NCI-H226 (cell line): ENCODE measurements around the gene P2RX2.

Experiments used
- DNase-seq: peaks from one replicate; pipeline ENCODE4 v3.0.0-alpha.2; 2015

P2RX2 gene

DNA sequence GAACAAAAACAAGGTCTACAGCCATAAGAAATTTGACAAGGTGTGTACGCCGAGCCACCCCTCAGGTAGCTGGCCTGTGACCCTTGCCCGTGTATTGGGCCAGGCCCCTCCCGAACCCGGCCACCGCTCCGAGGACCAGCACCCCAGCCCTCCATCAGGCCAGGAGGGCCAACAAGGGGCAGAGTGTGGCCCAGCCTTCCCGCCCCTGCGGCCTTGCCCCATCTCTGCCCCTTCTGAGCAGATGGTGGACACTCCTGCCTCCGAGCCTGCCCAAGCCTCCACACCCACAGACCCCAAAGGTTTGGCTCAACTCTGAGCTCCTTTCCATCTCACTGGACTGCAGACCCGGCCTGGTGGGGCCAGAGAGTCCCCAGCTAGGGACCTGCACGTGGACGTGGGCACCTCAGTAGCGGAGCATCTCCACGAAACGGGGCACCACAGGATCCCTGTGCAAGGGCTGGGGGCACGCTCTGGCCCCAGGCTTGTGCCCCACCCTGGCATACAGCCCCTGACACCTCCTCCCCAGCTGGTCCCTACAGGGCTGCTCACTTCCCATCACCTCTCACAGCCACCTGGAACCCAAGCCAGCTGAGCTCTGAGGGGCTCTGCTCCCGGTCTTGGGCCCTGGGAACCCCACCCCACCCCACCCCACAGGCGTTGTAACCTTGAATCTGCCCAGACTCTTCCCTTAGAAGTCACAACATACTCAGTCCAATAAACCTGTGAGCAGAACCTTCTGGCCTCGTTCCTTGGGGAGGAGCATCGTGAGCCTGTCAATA, 3.3 kb downstream of the P2RX2 start:
- DNase-seq, result no peak

DNA sequence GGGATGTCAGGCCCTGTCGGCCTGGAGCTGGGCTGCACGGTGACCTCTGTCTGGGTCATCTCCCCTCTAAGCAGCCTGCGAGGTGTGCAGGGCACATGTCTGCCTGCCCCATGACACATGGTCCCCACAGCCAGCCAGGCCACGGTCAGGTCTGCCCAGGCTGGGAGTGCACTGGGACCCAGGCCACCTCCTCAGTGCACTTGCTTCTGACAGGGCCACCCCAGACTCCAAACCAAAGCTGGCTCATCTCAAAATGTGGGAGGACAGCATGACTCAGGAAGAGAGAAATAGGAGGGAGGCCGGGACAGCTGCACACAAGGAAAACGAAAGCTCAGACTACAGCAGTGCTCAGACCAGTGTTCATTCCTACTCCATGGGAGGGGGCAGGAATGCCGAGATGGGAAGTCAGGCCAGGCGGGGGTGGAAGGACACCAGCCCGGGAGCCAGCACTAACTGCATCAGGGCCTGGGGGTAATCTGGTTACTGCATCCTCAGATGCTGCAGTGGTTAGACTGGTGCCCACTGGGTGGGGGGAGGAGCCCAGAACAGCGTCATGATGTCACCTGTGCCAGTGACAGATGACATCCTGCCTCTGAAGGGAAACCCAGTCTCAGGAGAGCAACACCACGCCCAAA, 4.0 kb downstream of the P2RX2 start:
- DNase-seq, result peak; percentile 59

- no peak for DNase-seq
Observed at GRCh38 chr12:132623072-132623869, 4.7 kb downstream of the P2RX2 start.

DNA sequence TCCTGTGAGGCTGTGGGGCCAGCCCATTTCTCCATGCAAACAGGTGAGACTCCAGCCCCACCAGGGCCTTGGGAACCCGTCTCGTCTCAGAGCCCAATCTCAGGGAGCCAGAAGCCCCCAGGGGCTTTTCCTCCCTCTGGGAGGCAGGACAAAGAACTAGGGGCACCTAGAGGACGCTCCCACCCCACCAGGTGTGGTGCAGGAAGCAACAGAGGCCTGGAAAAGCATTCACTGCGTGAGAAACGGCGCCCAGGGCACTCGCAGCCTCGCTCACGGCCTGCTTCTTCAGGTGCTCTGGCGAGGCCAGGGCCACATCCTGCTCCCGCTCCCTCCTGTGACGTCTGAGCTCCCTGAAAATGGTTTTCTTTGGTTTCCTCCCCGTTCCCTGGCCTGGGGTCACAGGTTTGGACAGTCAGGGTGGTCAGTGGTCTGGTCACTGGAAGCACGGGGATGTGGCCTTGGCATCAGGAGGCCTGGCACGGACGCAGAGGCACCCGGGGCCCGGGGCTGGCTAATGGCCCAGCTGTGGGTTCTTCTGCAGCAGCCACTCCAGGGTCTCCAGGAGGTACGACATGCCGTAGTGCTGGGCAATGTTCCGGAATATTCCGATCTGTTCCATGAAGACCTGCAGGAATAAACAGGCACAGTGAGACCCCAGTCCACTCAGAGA, 5.7 kb downstream of the P2RX2 start:
- no peak for DNase-seq

DNA sequence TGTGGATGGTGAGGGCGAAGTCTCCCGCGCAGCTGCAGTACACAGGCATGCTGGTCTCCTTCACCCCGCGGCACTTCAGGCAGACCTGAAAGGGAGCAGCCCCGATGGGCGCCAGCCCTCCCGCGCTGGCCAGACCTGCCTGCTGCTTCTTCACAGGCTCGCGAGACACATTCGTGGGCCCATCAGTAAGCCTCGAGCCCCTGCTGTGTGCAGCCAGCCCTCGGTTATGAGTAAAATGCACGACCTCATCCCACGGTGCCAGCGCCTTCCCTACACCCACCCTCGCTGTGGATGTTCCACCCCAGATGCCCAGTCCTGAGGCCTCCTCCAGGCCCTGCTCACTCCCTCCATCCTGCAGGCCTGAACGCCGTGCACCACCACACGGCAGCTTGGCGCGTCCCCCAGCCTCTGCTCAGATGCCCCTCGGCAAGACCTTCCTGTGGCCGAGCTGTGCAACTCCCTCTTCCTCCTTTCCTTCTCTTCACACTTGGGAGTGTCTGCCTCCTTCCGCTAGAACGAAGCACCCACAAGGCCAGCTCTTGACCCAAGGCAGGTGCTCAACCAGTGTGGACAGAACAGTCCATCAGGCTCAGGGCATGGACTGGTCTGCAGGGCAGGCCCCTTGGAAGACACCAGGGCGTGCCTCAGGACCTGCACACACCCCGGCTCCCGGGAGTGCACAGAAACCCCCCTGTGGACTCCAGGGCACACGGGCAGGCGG, 6.5 kb downstream of the P2RX2 start:
- DNase-seq, result no peak

- DNase-seq, result no peak
Observed at GRCh38 chr12:132625731-132626430, 7.3 kb downstream of the P2RX2 start.

GRCh38 chr12:132629330-132629729, 10.8 kb downstream of the P2RX2 start:
- DNase-seq, result no peak

DNA sequence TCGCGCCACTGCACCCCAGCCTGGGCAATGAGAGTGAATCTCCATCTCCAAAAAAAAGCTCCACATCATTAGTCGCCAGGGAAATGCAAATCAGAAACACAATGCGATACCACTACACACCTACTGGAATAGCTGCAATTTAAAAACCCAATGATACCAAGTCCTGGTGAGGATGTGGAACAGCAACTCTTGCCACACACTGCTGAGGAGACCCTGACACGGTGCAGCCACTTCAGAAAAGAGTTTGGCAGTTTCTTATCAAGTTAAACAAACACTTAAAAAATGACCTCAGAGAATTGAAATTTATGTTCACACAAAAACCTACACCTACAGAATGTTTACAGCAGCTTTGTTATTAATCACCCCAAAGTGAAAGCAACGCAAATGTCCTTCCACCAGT, 12.1 kb downstream of the P2RX2 start:
- DNase-seq, result no peak

- DNase-seq, result no peak
Observed at GRCh38 chr12:132631666-132632065, 13.1 kb downstream of the P2RX2 start.

DNA sequence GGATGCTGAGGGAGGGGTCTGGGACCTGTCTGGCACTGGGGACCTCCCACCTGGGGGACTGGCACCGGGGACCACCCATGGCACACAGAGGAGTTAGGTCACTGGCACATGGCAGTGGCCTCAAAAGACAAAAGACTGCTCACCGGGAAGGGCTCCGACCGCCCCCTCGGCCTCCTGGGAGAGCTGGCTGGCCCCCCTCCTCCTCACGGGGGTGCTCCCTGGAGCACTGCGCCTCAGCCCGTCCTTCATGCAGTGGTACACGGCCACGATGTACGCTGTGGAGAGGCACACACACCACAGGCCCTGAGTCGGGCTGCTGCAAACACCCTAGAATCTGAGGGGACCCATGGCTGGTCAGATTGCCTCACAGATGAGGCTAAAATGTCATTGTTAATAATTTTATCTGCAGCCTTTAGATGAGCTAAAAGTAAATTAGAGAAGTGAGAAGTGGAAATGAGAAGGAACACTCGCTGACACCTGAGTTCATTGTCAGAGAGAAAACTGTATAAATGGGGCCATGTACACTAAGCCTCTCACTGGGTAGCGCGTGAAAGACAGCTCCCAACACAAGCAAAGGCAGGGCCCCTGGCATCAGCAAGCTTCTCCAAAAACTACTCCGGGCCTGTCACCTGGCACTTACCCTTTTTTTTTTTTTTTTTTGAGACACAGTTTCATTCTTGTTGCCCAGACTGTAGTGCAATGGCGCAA, 14.1 kb downstream of the P2RX2 start:
- DNase-seq, result no peak

DNA sequence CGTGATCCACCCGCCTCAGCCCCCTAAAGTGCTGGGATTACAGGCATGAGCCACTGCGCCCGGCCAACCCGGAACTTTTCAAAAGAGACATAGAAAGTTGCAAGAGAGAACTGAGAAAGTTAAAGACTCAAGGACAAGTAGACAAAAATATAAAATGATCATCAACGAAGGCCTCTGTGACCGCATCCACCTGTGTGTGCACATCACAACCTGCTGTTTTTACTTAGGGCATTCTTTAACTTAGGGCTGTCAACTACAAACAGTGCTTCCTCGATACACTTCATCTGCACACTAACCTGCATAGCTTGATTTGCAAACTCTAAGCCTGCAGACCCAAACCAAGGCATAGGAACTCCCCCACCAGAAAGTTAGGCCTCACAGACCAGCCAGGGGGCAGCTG, 14.8 kb downstream of the P2RX2 start:
- DNase-seq, result no peak

- DNase-seq, result no peak
Observed at GRCh38 chr12:132633901-132634300, 15.3 kb downstream of the P2RX2 start.

DNA sequence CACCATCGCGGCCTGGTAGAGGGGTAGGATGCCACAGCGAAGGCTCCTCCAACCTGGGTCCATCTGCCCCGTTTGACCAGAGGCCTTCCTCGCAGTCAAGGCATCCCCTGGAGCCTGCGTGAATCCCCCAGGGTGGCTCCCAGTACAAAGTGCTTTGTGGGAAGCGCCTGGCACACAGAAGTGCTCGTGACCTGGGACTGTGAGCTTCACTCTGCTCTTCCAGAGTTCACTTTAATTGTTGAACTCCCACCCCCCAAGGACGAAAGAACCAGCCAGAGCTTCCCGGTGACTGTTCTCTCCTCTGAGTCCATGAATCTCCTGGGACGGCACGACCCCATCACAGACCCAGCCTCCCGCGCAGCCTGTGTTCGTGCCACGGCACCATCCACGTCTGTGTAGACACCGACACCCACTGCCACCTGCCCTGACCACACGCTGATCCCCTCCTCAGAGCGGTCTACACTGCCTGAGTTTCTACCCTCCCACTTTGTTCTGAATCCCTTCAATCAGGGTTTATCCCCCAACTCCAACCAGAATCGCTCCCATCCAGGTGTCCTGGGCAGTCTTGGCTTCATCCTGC, 15.9 kb downstream of the P2RX2 start:
- DNase-seq, result no peak

DNA sequence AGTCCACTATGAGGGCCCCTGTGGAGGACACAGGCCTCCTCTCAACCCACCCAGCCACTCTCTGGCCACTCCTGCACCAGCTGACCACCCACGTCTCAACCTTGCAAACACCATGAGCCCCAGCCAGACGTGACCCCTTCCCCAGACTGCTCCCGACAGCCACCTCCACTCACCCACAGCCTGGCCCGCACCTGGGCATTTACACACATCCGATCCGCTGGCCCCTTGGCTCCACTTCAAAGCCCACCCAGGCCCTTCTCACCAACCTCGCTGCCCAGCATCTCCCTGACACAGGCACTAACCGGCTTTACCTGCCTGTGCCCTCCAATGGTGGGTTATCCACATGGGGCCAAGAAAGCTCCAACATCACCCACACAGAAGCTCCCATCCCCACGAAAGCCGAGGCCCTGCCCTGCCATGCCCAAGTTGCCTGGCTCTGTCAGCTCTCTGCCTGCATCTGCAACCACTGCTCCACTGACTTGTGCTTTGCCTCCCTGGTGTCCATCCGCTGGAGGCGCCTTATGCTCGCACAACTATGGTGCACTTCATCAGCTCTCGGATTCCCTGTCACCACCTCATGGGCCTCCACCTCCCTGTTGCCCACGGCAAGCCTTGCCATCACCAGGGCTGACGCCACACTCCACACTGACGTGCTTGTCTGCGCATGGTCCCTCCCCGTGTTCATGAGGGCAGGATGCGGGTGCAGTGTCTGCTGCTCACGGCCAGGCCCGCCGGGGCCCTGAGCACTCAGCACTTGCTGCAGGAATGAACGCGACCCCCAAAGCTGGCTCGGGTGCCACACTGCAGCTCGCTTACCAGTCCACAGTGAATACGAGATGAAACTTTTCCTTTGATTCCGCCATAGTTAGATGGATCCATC, 16.7 kb downstream of the P2RX2 start:
- DNase-seq, result no peak

DNA sequence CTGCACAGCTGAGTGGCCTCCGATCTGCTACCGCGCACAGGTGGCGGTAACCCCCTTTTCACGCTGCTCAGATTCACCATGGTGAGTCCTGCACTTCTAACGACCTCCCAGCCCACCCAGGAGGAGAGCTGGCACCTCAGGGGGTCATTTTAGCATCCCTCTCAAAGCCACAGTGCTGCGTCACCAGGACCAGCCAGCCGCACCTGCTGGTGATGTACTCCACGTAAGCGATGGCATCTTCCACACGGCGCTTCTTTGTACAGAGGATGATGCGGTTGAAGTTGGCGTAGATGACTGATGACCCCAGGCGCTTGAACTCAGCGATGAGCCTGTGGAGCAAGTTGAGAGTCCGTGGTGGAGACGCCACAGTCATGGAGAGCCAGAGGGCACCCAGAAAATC, 19.2 kb downstream of the P2RX2 start:
- no peak for DNase-seq

DNA sequence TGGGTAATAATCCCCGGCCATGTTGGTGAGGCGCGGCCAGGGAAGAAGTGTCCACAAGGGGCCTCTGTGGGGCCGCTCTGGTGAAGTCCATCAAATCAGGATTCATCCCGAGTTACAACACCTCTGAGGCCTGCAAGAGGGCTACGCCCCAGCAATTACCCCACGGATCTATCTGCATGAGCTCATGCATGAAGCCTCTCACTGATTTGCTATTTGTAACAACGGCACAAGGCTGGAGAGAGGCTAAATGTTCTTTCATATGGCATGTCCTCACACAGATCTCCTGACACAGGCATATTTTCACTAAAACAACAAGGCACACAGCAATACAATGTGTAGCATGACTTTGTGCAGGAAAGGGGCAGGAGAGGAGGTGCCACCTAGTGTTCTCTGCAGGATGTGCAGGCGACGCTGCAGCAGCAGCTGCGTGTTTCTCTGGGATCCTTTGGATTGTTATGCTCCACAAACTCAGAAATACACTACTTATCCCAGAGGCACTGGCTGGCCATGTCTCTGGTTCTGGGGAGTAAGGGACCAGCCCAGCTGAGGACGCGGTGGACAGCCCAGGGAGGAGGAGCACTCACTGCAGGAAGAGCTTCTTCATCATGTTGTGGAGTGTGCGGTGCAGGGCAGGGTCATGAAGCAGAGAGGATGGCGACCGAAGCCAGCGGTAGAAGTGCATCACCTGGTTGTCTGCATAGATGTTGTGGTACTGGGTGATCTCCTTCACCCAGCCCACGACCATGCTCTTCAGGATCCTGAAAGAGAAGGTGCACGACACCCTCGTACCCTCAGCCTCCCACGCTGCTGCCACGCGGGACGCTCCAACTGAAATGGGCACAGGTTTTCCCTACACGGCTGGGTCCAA, 20.2 kb downstream of the P2RX2 start:
- peak; percentile 71 for DNase-seq

DNA sequence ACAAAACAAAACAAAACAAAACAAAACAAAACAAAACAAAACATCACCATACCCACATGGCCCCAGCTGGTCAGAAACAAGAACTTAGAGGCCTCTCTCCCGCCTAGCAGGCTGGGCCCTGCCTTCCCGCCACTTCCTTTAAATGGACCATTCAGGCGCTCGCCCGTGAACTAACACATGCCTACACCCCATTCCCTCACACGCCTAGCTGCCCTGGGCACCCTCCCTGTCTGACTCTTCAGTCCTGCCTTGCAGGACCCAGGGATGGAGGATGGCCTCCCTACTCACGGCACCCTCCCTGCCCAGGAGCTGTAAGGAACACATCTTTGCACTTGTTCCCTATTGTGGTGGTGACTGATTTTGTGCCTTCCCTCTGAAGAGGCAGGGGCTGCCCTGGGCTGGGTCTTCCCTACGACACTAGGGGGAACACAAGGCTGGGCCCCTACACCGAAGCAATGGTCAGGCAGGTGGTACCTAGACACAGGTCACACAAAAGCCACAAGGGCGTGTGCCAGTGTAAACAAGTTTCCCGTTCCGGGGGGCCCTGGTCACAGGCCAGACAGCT, 21.5 kb downstream of the P2RX2 start:
- no peak for DNase-seq

DNA sequence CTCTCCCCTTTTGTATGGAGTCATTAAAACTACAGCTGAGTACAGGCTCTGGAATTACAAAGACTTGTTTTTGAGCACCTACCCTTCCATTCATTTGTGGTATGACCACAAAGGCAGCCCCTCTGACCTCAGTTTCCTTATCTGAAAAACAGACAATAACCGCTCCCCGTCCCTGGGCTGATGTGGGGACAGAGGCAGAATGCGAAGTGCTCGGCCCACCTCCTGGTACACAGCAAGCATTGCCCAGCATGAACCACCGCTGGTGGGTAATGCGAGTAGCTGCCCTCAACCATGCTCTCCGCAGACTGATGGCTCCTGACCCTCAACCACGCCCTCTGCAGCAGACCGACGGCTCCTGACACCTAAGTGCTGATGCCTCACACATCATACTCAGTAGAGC, 22.4 kb downstream of the P2RX2 start:
- DNase-seq, result no peak
